ENCODE data around the gene FERMT1.

DNA sequence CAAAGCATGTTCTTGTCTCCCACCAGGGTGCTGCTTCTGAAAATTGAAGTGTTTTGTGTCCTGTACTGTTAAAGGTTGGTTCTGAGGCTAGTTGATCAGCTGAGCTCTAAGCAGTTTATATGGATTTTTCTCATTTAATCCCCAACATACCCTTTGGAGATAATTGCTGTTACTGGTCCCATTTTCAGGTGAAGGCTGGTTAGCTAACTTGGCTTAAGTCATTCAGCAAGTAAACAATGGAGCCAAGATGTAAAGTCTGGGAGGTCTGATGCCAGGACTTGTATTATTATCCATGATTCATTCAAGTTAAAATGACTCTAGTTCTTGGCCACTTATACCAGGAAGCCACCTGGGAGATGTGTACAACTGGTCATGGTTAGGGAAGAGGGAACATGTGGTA lies 42.5 kb upstream of the FERMT1 start:
- TF ChIP-seq GATA2 (IDR thresholded peaks at IDR 0.05; ENCODE audit: low read depth, low read length) (no peak), GATA3 (IDR thresholded peaks at IDR 0.05; ENCODE audit: low read depth, low read length) (no peak)
